ENCODE data around the gene CCDC188.

Gene CCDC188

GRCh38 chr22:20159076-20159475 lies 8.2 kb upstream of the CCDC188 start:
- Histone ChIP-seq H3K27ac (ENCODE audit: low read depth, low read length) (no peak overlapping the region), H3K4me2 (ENCODE audit: low read length) (no peak overlapping the region), H3K4me1 (ENCODE audit: control insufficient read depth, low read length) (no peaks in the 10 kb centered on the region), H3K4me3 (ENCODE audit: low read length) (no peak overlapping the region), H3K9me3 (ENCODE audit: control insufficient read depth, insufficient read depth, low read length) (no peaks in the 10 kb centered on the region; the same call in 1 of the 2 replicates), H3K79me2 (ENCODE audit: control insufficient read depth, low read length) (no peaks in the 10 kb centered on the region), H3F3A (ENCODE audit: control insufficient read depth, insufficient read depth) (no peaks in the 10 kb centered on the region), H3K36me3 (ENCODE audit: control insufficient read depth, low read length) (no peaks in the 10 kb centered on the region), H4K20me1 (ENCODE audit: control insufficient read depth, insufficient read depth, low read depth, low read length) (no peaks in the 10 kb centered on the region), H3K9me2 (replicated peaks; ENCODE audit: control insufficient read depth, low read length) (no peaks in the 10 kb centered on the region), H3K27me3 (ENCODE audit: control insufficient read depth, low read length) (0 out of 2 replicates have a peak, but pooled peaks cover 3% of the 10 kb centered on the region)
- TF ChIP-seq EZH2phosphoT487 (IDR thresholded peaks at IDR 0.05; ENCODE audit: borderline replicate concordance, low read length) (no peak), CTCF (IDR thresholded peaks at IDR 0.05; ENCODE audit: low read depth, low read length, poor library complexity, severe bottlenecking) (no peak)

GRCh38 chr22:20158391-20159036 lies 7.7 kb upstream of the CCDC188 start:
- no peak overlapping the region for H3K27ac ChIP-seq (ENCODE audit: low read depth, low read length)
- H3K79me2 ChIP-seq (ENCODE audit: control insufficient read depth, low read length), result no peaks in the 10 kb centered on the region
- H3K4me1 ChIP-seq (ENCODE audit: control insufficient read depth, low read length), result no peaks in the 10 kb centered on the region
- no peaks in the 10 kb centered on the region for H3K36me3 ChIP-seq (ENCODE audit: control insufficient read depth, low read length)
- no peak overlapping the region for H3K4me3 ChIP-seq (ENCODE audit: low read length)
- 0 out of 2 replicates have a peak, but pooled peaks cover 3% of the 10 kb centered on the region for H3K27me3 ChIP-seq (ENCODE audit: control insufficient read depth, low read length)
- H4K20me1 ChIP-seq (ENCODE audit: control insufficient read depth, insufficient read depth, low read depth, low read length), result no peaks in the 10 kb centered on the region
- no peak for TF ChIP-seq EZH2phosphoT487 (IDR thresholded peaks at IDR 0.05; ENCODE audit: borderline replicate concordance, low read length)
- TF ChIP-seq CTCF (IDR thresholded peaks at IDR 0.05; ENCODE audit: low read depth, low read length, poor library complexity, severe bottlenecking), result no peak
- no peaks in the 10 kb centered on the region for H3K9me2 ChIP-seq (replicated peaks; ENCODE audit: control insufficient read depth, low read length)
- H3F3A ChIP-seq (ENCODE audit: control insufficient read depth, insufficient read depth), result no peaks in the 10 kb centered on the region
- no peaks in the 10 kb centered on the region; the same call in 1 of the 2 replicates for H3K9me3 ChIP-seq (ENCODE audit: control insufficient read depth, insufficient read depth, low read length)
- H3K4me2 ChIP-seq (ENCODE audit: low read length), result no peak overlapping the region

- H3K36me3 ChIP-seq (ENCODE audit: control insufficient read depth, low read length), result no peaks in the 10 kb centered on the region
Observed at GRCh38 chr22:20157430-20158183, 6.8 kb upstream of the CCDC188 start.

More at GRCh38 chr22:20157430-20158183, 6.8 kb upstream of the CCDC188 start:
- 0 out of 2 replicates have a peak, but pooled peaks cover 3% of the 10 kb centered on the region for H3K27me3 ChIP-seq (ENCODE audit: control insufficient read depth, low read length)
- H3K27ac ChIP-seq (ENCODE audit: low read depth, low read length), result no peak overlapping the region
- H3K9me2 ChIP-seq (replicated peaks; ENCODE audit: control insufficient read depth, low read length), result no peaks in the 10 kb centered on the region
- no peaks in the 10 kb centered on the region for H3F3A ChIP-seq (ENCODE audit: control insufficient read depth, insufficient read depth)
- H3K4me2 ChIP-seq (ENCODE audit: low read length), result no peak overlapping the region
- no peaks in the 10 kb centered on the region; the same call in 1 of the 2 replicates for H3K9me3 ChIP-seq (ENCODE audit: control insufficient read depth, insufficient read depth, low read length)
- H4K20me1 ChIP-seq (ENCODE audit: control insufficient read depth, insufficient read depth, low read depth, low read length), result no peaks in the 10 kb centered on the region
- no peaks in the 10 kb centered on the region for H3K79me2 ChIP-seq (ENCODE audit: control insufficient read depth, low read length)
- TF ChIP-seq EZH2phosphoT487 (IDR thresholded peaks at IDR 0.05; ENCODE audit: borderline replicate concordance, low read length), result no peak
- no peak overlapping the region for H3K4me3 ChIP-seq (ENCODE audit: low read length)
- H3K4me1 ChIP-seq (ENCODE audit: control insufficient read depth, low read length), result no peaks in the 10 kb centered on the region

All from DOHH2 (cell line).